HepG2 (cell line): ENCODE measurements around the gene SERPINB11. TPM values are rescaled to one million over a fixed set of nuclear protein-coding genes. Genes with fewer than 3 reads are reported as not detected.

Experiments used
- ATAC-seq: fragments of 200-7000 bp; cut with Tn5 transposase; 3 replicates; pipeline ENCODE4 v1.9.1; 2020; ENCODE audit warnings: mild to moderate bottlenecking, moderate library complexity
- BruUV-seq: library from RNA; stranded (reverse); fragments of 400-500 nt; replicated peaks from 2 replicates; lab custom pipeline; 2021; lab: Mats Ljungman, UMichigan
- CTCF ChIA-PET: fragments of 300-600 bp; formaldehyde crosslinking; extraction: SDS; loops from one replicate; lab custom pipeline; 2021; ENCODE audit warnings: low total read pairs, inconsistent platforms, low intra/inter-chr PET ratio; lab: Yijun Ruan, JAX
- POLR2A ChIA-PET: fragments of 350-600 bp; sonication (Branson Sonifier 250); formaldehyde crosslinking; loops from one replicate; lab custom pipeline; 2020; ENCODE audit warnings: antibody characterized with exemption, inconsistent platforms; lab: Yijun Ruan, JAX
- DNase-seq: peaks from one replicate; pipeline ENCODE4 v3.0.0-alpha.2; 2015; ENCODE audit warnings: low spot score
- FAIRE-seq: peaks from 3 replicates; lab custom pipeline; 2011; peaks lifted over from hg19 to GRCh38; lab: Jason Lieb, UNC
- H2AFZ ChIP-seq: one replicate; pipeline ENCODE4 v1.6.1; 2011; ENCODE audit warnings: low read length, inconsistent platforms
- H3K27ac ChIP-seq: fragments of 300-600 bp; 3 replicates; pipeline ENCODE4 v1.8.0; 2011; ENCODE audit warnings: mixed run types, mild to moderate bottlenecking, mixed read lengths, low read length, inconsistent platforms; ENCODE audit not compliant: insufficient read depth; ENCODE audit errors: extremely low read length
- H3K27me3 ChIP-seq, 2 experiments: fragments of 200-600 bp in 1 of 2; 2 replicates in 1 of 2; 3 replicates in 1 of 2; pipeline versions ENCODE4 v1.6.0 to v1.8.0; 2011; ENCODE audit warnings: low read length in 2 of 2, mild to moderate bottlenecking in 2 of 2, moderate library complexity in 2 of 2, inconsistent platforms in 1 of 2; ENCODE audit not compliant: insufficient read depth in 2 of 2, control insufficient read depth in 1 of 2
- H3K36me3 ChIP-seq, 2 experiments: fragments of 200-600 bp in 1 of 2; replicated peaks in 1 of 2; 2 replicates in 1 of 2; 3 replicates in 1 of 2; pipeline versions ENCODE4 v1.5.1 to v1.8.0; 2011; ENCODE audit warnings: low read length in 2 of 2, inconsistent platforms in 1 of 2; ENCODE audit not compliant: insufficient read depth in 2 of 2, control insufficient read depth in 1 of 2
- H3K4me1 ChIP-seq: 2 replicates; pipeline ENCODE4 v1.5.1; 2012; ENCODE audit warnings: low read length, inconsistent platforms; ENCODE audit not compliant: insufficient read depth
- H3K4me2 ChIP-seq: 2 replicates; pipeline ENCODE4 v1.6.0; 2011; ENCODE audit warnings: low read depth, low read length, inconsistent platforms
- H3K4me3 ChIP-seq, 3 experiments: fragments of 200-600 bp in 1 of 3; sonication (generic), shearing (Covaris generic) in 1 of 3; replicated peaks in 1 of 3; 2 replicates each; pipeline ENCODE4 v1.5.1; 2011 to 2016; ENCODE audit warnings: low read length in 3 of 3, inconsistent platforms in 2 of 3, low read depth in 2 of 3, mild to moderate bottlenecking in 2 of 3, control low read depth in 1 of 3, mixed read lengths in 1 of 3; ENCODE audit not compliant: insufficient read depth in 1 of 3
- H3K79me2 ChIP-seq: one replicate; pipeline ENCODE4 v1.6.1; 2011; ENCODE audit warnings: low read length, inconsistent platforms; ENCODE audit not compliant: insufficient read depth
- H3K9ac ChIP-seq: 2 replicates; pipeline ENCODE4 v1.6.0; 2011; ENCODE audit warnings: mild to moderate bottlenecking, low read depth, low read length, inconsistent platforms; ENCODE audit not compliant: insufficient read depth
- H3K9me3 ChIP-seq: 2 replicates; pipeline ENCODE4 v1.5.1; 2012; ENCODE audit warnings: mild to moderate bottlenecking, low read length
- H4K20me1 ChIP-seq: 2 replicates; pipeline ENCODE4 v1.6.0; 2011; ENCODE audit warnings: inconsistent platforms, mild to moderate bottlenecking, low read length, moderate library complexity; ENCODE audit not compliant: insufficient read depth
- FOXA1 ChIP-seq, 2 experiments: fragments of 450-650 bp in 1 of 2; sonication (generic) in 1 of 2; formaldehyde crosslinking in 1 of 2; IDR thresholded peaks; 2 replicates each; pipeline versions ENCODE4 v1.4.0 to v1.6.1; 2016 to 2020; ENCODE audit warnings: missing genetic modification reagents in 1 of 2
- GTF2F1 ChIP-seq: fragments of 150-350 bp; IDR thresholded peaks from 2 replicates; pipeline ENCODE4 v1.6.1; 2014; ENCODE audit warnings: low read length
- POLR2A ChIP-seq, 2 experiments: IDR thresholded peaks; 2 replicates each; pipeline ENCODE4 v1.6.1; 2011; ENCODE audit warnings: low read depth in 2 of 2, low read length in 2 of 2, mild to moderate bottlenecking in 1 of 2, moderate library complexity in 1 of 2; ENCODE audit not compliant: insufficient read depth in 1 of 2
- SALL1 ChIP-seq: sonication (generic); formaldehyde crosslinking; IDR thresholded peaks from 2 replicates; pipeline ENCODE4 v1.8.0; 2022; ENCODE audit warnings: mild to moderate bottlenecking, missing genetic modification reagents
- SOX5 ChIP-seq: IDR thresholded peaks from 2 replicates; pipeline ENCODE4 v1.6.1; 2016; ENCODE audit warnings: borderline replicate concordance
- TP53 ChIP-seq: sonication (generic); formaldehyde crosslinking; conservative IDR thresholded peaks from 2 replicates; pipeline ENCODE4 v1.4.0; 2020; ENCODE audit warnings: missing genetic modification reagents
- ZFP90 ChIP-seq: sonication (generic); formaldehyde crosslinking; IDR thresholded peaks from 2 replicates; pipeline ENCODE4 v1.8.0; 2022; ENCODE audit warnings: missing genetic modification reagents, mild to moderate bottlenecking, inconsistent platforms, borderline replicate concordance
- ZKSCAN8 ChIP-seq: IDR thresholded peaks from 2 replicates; pipeline ENCODE4 v1.6.1; 2016; ENCODE audit warnings: borderline replicate concordance, missing genetic modification reagents, missing compliant biosample characterization
- ZNF256 ChIP-seq: sonication (generic); formaldehyde crosslinking; conservative IDR thresholded peaks from 2 replicates; pipeline ENCODE4 v1.4.0; 2020; ENCODE audit warnings: missing genetic modification reagents
- ZNF543 ChIP-seq: sonication (generic); formaldehyde crosslinking; IDR thresholded peaks from 2 replicates; pipeline ENCODE4 v1.4.0; 2020; ENCODE audit warnings: mild to moderate bottlenecking, missing genetic modification reagents
- ZNF790 ChIP-seq: sonication (generic); formaldehyde crosslinking; IDR thresholded peaks from 2 replicates; pipeline ENCODE4 v1.8.0; 2022; ENCODE audit warnings: missing genetic modification reagents, mild to moderate bottlenecking, borderline replicate concordance
- WGBS: methylation state at CpG from one replicate; pipeline ENCODE4 v1.1.6; 2017; ENCODE audit warnings: low lambda C conversion rate; 5-methylcytosine and 5-hydroxymethylcytosine counted together
- in situ Hi-C: cut with HindIII; loops from 2 replicates; pipeline ENCODE4 v1.10.0; 2017; ENCODE audit warnings: low pct_unique_long_range_greater_than_20kb; ENCODE audit not compliant: extremely low pct_ligation_motif_present
- intact Hi-C: fragments of 100-400 bp; cut with micrococcal nuclease; formaldehyde crosslinking; loops from one replicate; pipeline ENCODE4 v1.10.0; 2022; ENCODE audit not compliant: unreplicated experiment
- polyA plus RNA-seq, 8 experiments: library from polyadenylated mRNA; depleted of rRNA in 3 of 8; stranded (reverse) in 7 of 8; unstranded in 1 of 8; fragments of >200 nt; fragmentation: Illumina TruSeq in 4 of 8; extraction: Trizol in 4 of 8; gene quantifications; 2 replicates each; pipeline versions ENCODE4 v1.2.1 to v1.2.3, GENCODE V29; 2011 to 2016; ENCODE audit warnings: low read depth in 4 of 8, missing spikeins in 1 of 8, mixed read lengths in 1 of 8; ENCODE audit not compliant: insufficient read depth in 1 of 8
- total RNA-seq, 5 experiments: library from RNA; depleted of rRNA; stranded (reverse); fragments of >200 nt; fragmentation: Illumina TruSeq; extraction: Trizol; gene quantifications; 2 replicates each; pipeline ENCODE4 v1.2.3, GENCODE V29; 2016; ENCODE audit warnings: low read depth in 1 of 5

Gene SERPINB11
- total and polyA plus RNA-seq, 2 of the 13 experiments (the other 11 are each of a cell fraction or from before 2014, with no cell fraction given) = not detected

DNA sequence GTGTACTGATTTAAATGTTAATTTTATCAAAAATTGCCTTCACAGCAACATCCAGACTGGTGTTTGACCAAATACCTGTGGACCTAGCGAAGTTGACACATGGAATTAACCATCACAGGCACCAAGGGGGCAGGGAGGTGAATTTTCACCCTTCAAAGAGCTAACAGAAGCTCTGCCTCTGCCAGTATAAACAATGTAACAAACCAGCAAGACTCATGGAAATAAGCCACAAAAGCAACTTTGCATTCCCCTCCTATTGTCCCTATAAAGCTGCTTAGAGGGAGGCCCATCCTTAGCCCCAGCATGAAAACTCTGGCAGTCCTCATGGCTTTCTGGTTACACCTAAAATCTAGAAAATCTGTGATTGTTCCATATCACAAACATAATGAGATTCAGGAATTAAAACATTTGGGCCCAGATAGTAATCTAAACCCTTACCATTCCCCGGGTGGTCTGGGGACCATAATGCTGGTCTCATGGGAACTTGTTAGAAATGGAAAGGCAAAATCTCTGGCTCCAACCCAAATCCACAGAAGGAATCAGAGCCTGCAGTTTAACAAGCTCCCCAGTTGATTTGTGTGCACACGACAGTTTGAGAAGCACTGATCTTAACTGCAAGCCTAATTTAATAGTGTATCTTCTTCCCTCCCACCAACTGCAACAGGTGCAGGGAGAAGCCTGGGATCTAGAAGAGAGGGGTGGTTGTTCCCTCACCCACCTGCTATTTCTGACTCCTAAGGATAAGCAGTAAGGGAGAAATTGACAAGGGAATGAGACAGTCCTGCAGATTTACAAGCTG lies 23.1 kb downstream of the SERPINB11 start (continued):
- TF ChIP-seq ZFP90 = no peak
- TF ChIP-seq SALL1 (CRISPR knock-in tag) = no peak
- TF ChIP-seq GTF2F1 = no peak
- TF ChIP-seq FOXA1 (IDR thresholded peaks at IDR 0.05) = no peak
- TF ChIP-seq FOXA1 (CRISPR knock-in tag; IDR thresholded peaks at IDR 0.05) = no peak

- intact Hi-C loops = no loop called here
- POLR2A ChIA-PET = no interaction called here
- Histone ChIP-seq H3K4me1 (no peaks in the 10 kb centered on the region), H3K79me2 (no peaks in the 10 kb centered on the region), H2AFZ (no peak overlapping the region)
- no peak for TF ChIP-seq ZNF256
- no peak for TF ChIP-seq ZNF543 (CRISPR knock-in tag)
- TF ChIP-seq ZKSCAN8 = no peak
- TF ChIP-seq TP53 (CRISPR knock-in tag) = no peak
- no peak for TF ChIP-seq ZNF790 (CRISPR knock-in tag)
- no peak for TF ChIP-seq SOX5 (CRISPR knock-in tag)
- no peak for TF ChIP-seq POLR2A (IDR thresholded peaks at IDR 0.05; ENCODE audit: insufficient read depth in 1 of 2, low read depth in 2 of 2, low read length in 2 of 2)
- TF ChIP-seq, all 625 proteins: peak for 0
- no peak overlapping the region for H3K9ac ChIP-seq
- H3K27me3 ChIP-seq = no peaks in the 10 kb centered on the region; a peak in 1 of 5 replicates
- BruUV-seq = no TSS peak
- ATAC-seq (no peak), DNase-seq (no peak), FAIRE-seq (no peak)
- no peak overlapping the region for H3K4me2 ChIP-seq
- no peak overlapping the region for H3K4me3 ChIP-seq
- CTCF ChIA-PET = no interaction called here
- no peak overlapping the region for H3K27ac ChIP-seq
- H3K9me3 ChIP-seq = no peaks in the 10 kb centered on the region
- H3K36me3 ChIP-seq = no peaks in the 10 kb centered on the region
- WGBS = 15% methylated on average over 4 of the region's 5 CpGs
- no peaks in the 10 kb centered on the region for H4K20me1 ChIP-seq
- in situ Hi-C loops = no loop called here
Measured at GRCh38 chr18:63730773-63731172, 28.0 kb downstream of the SERPINB11 start.
